GM12878 (cell line): ENCODE results near the gene SLC23A1. TPM values are rescaled to one million over a fixed set of nuclear protein-coding genes. Genes with fewer than 3 reads are reported as not detected.

ENCODE experiments used
- CREB1 ChIP-seq: IDR thresholded peaks from 2 replicates; pipeline ENCODE4 v1.6.1; 2012; ENCODE audit warnings: low read depth, mild to moderate bottlenecking, inconsistent platforms
- GABPA ChIP-seq: IDR thresholded peaks from 2 replicates; pipeline ENCODE4 v1.6.1; 2014; ENCODE audit warnings: antibody characterized with exemption, low read depth, mild to moderate bottlenecking, inconsistent platforms
- HCFC1 ChIP-seq: fragments of 150-350 bp; IDR thresholded peaks from 2 replicates; pipeline ENCODE4 v1.6.1; 2014; ENCODE audit warnings: low read length
- KLF5 ChIP-seq: fragments of 450-650 bp; IDR thresholded peaks from 2 replicates; pipeline ENCODE4 v1.6.1; 2014; ENCODE audit warnings: mild to moderate bottlenecking; ENCODE audit not compliant: partially characterized antibody
- MTA2 ChIP-seq: fragments of 450-650 bp; IDR thresholded peaks from 2 replicates; pipeline ENCODE4 v1.6.1; 2016; ENCODE audit warnings: low read depth, mild to moderate bottlenecking, moderate library complexity
- NFYB ChIP-seq: IDR thresholded peaks from 2 replicates; pipeline ENCODE4 v1.6.1; 2011; ENCODE audit warnings: low read depth, mild to moderate bottlenecking, low read length, improper control_type of control experiment, moderate library complexity; ENCODE audit not compliant: insufficient read depth
- NR2C1 ChIP-seq: fragments of 450-650 bp; IDR thresholded peaks from 2 replicates; pipeline ENCODE4 v1.6.1; 2017; ENCODE audit warnings: antibody characterized with exemption, mild to moderate bottlenecking, moderate library complexity
- TBL1XR1 ChIP-seq: IDR thresholded peaks from 2 replicates; pipeline ENCODE4 v1.6.1; 2012; ENCODE audit warnings: low read depth, low read length, improper control_type of control experiment
- TCF12 ChIP-seq: IDR thresholded peaks from 2 replicates; pipeline ENCODE4 v1.6.1; 2011; ENCODE audit warnings: low read depth, mild to moderate bottlenecking, low read length
- TCF3 ChIP-seq: IDR thresholded peaks from 2 replicates; pipeline ENCODE4 v1.6.1; 2012; ENCODE audit warnings: low read depth, mild to moderate bottlenecking, low read length, borderline replicate concordance; ENCODE audit not compliant: insufficient read depth
- ZBED1 ChIP-seq: IDR thresholded peaks from 2 replicates; pipeline ENCODE4 v1.6.1; 2016; ENCODE audit warnings: borderline replicate concordance
- ZNF384 ChIP-seq: IDR thresholded peaks from 2 replicates; pipeline ENCODE4 v1.6.1; 2012; ENCODE audit warnings: low read depth, mild to moderate bottlenecking, low read length, improper control_type of control experiment, borderline replicate concordance
- polyA plus RNA-seq, 11 experiments: library from polyadenylated mRNA; depleted of rRNA in 4 of 11; unstranded in 6 of 11; stranded (reverse) in 5 of 11; fragments of >200 nt; fragmentation: Nextera tagmentation in 4 of 11; fragmentation: Illumina TruSeq in 1 of 11; extraction: Ambion mirVana in 4 of 11; extraction: Trizol in 1 of 11; gene quantifications; 1 replicate in 1 of 11; 2 replicates in 10 of 11; pipeline versions ENCODE4 v1.2.1 to v1.2.3, GENCODE V29; 2011 to 2016; ENCODE audit warnings: inconsistent platforms in 2 of 11, missing spikeins in 2 of 11, low read depth in 1 of 11
- total RNA-seq, 4 experiments: library from RNA; depleted of rRNA in 3 of 4; stranded (reverse); fragments of >200 nt in 3 of 4; fragmentation: Illumina TruSeq in 1 of 4; extraction: Trizol in 1 of 4; gene quantifications; 2 replicates each; pipeline versions ENCODE4 v1.2.1 to v1.2.3, GENCODE V29; 2013 to 2021
- TF ChIP-seq, protein P1 (sequence below): IDR thresholded peaks from 2 replicates; pipeline ENCODE4 v1.6.1; 2011; ENCODE audit warnings: mild to moderate bottlenecking, low read depth, low read length, moderate library complexity; ENCODE audit not compliant: insufficient replicate concordance
- TF ChIP-seq, protein P2 (sequence below): fragments of 450-650 bp; IDR thresholded peaks from 2 replicates; pipeline ENCODE4 v1.6.1; 2017; ENCODE audit warnings: mild to moderate bottlenecking, moderate library complexity
- TF ChIP-seq, protein P3 (sequence below): IDR thresholded peaks from 2 replicates; pipeline ENCODE4 v1.6.1; 2011; ENCODE audit warnings: borderline replicate concordance, low read depth, mild to moderate bottlenecking, moderate library complexity, low read length; ENCODE audit not compliant: insufficient read depth, poor library complexity, severe bottlenecking
- TF ChIP-seq, protein P4 (sequence below): IDR thresholded peaks from 2 replicates; pipeline ENCODE4 v1.6.1; 2012; ENCODE audit warnings: low read depth, low read length, improper control_type of control experiment
- TF ChIP-seq, protein P5 (sequence below): fragments of 450-650 bp; IDR thresholded peaks from 2 replicates; pipeline ENCODE4 v1.6.1; 2017; ENCODE audit warnings: low read depth, mild to moderate bottlenecking, moderate library complexity
- TF ChIP-seq, protein P6 (sequence below): fragments of 450-650 bp; IDR thresholded peaks from 2 replicates; pipeline ENCODE4 v1.6.1; 2017; ENCODE audit warnings: mild to moderate bottlenecking, low read depth, inconsistent platforms; ENCODE audit not compliant: poor library complexity, severe bottlenecking

The SLC23A1 gene
- total and polyA plus RNA-seq, 10 of the 15 experiments (the other 5 are each of a cell fraction or from before 2014, with no cell fraction given): 0.35 to 4.7 (median 1.6) TPM

DNA sequence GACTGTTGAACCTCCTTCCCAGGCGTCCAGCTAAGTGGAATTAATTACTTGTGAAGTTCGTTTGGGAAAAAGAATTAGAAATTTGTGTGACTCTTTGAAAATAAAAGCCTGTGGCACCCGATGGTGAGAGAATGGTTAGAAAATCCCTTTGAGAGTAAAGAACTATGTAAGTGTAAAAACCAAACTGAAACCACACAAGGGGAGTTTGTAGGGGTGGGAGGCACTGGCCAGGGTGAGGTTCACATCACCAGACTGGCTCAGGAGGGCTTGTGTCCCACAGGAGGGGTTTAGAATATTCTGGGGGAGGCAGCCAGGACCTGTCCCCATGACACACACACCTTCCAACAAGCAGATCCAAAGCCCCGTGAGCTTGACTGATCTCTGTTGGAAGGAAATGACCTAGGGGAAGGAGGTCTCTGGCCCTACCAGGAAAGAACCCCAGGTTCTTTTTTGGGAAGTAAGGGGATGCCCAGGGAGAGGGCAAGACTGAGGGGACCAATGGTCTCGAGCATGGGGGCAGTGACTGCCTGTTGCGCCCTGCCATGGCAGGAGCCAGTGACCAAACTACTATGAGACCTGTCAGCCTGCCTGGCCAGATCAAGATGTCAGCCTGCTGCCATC lies 16.5 kb upstream of the SLC23A1 start (continued):
- no peak for TF ChIP-seq TCF3
- TF ChIP-seq, protein P1, sequence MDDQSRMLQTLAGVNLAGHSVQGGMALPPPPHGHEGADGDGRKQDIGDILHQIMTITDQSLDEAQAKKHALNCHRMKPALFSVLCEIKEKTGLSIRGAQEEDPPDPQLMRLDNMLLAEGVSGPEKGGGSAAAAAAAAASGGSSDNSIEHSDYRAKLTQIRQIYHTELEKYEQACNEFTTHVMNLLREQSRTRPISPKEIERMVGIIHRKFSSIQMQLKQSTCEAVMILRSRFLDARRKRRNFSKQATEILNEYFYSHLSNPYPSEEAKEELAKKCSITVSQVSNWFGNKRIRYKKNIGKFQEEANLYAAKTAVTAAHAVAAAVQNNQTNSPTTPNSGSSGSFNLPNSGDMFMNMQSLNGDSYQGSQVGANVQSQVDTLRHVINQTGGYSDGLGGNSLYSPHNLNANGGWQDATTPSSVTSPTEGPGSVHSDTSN: no peak
- TF ChIP-seq MTA2: peak; percentile 75
- no peak for TF ChIP-seq NFYB
- TF ChIP-seq, protein P2, sequence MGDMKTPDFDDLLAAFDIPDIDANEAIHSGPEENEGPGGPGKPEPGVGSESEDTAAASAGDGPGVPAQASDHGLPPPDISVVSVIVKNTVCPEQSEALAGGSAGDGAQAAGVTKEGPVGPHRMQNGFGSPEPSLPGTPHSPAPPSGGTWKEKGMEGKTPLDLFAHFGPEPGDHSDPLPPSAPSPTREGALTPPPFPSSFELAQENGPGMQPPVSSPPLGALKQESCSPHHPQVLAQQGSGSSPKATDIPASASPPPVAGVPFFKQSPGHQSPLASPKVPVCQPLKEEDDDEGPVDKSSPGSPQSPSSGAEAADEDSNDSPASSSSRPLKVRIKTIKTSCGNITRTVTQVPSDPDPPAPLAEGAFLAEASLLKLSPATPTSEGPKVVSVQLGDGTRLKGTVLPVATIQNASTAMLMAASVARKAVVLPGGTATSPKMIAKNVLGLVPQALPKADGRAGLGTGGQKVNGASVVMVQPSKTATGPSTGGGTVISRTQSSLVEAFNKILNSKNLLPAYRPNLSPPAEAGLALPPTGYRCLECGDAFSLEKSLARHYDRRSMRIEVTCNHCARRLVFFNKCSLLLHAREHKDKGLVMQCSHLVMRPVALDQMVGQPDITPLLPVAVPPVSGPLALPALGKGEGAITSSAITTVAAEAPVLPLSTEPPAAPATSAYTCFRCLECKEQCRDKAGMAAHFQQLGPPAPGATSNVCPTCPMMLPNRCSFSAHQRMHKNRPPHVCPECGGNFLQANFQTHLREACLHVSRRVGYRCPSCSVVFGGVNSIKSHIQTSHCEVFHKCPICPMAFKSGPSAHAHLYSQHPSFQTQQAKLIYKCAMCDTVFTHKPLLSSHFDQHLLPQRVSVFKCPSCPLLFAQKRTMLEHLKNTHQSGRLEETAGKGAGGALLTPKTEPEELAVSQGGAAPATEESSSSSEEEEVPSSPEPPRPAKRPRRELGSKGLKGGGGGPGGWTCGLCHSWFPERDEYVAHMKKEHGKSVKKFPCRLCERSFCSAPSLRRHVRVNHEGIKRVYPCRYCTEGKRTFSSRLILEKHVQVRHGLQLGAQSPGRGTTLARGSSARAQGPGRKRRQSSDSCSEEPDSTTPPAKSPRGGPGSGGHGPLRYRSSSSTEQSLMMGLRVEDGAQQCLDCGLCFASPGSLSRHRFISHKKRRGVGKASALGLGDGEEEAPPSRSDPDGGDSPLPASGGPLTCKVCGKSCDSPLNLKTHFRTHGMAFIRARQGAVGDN: peak; percentile 90
- TF ChIP-seq NR2C1: no peak
- TF ChIP-seq KLF5: no peak
- no peak for TF ChIP-seq ZNF384
- TF ChIP-seq, protein P3, sequence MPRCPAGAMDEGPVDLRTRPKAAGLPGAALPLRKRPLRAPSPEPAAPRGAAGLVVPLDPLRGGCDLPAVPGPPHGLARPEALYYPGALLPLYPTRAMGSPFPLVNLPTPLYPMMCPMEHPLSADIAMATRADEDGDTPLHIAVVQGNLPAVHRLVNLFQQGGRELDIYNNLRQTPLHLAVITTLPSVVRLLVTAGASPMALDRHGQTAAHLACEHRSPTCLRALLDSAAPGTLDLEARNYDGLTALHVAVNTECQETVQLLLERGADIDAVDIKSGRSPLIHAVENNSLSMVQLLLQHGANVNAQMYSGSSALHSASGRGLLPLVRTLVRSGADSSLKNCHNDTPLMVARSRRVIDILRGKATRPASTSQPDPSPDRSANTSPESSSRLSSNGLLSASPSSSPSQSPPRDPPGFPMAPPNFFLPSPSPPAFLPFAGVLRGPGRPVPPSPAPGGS: peak; percentile 61
- no peak for TF ChIP-seq CREB1
- TF ChIP-seq HCFC1: 0 out of 2 replicates have a peak, but pooled peaks have one; percentile 5
- no peak for TF ChIP-seq GABPA
- TF ChIP-seq, protein P4, sequence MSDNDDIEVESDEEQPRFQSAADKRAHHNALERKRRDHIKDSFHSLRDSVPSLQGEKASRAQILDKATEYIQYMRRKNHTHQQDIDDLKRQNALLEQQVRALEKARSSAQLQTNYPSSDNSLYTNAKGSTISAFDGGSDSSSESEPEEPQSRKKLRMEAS: no peak
- TF ChIP-seq, protein P5, sequence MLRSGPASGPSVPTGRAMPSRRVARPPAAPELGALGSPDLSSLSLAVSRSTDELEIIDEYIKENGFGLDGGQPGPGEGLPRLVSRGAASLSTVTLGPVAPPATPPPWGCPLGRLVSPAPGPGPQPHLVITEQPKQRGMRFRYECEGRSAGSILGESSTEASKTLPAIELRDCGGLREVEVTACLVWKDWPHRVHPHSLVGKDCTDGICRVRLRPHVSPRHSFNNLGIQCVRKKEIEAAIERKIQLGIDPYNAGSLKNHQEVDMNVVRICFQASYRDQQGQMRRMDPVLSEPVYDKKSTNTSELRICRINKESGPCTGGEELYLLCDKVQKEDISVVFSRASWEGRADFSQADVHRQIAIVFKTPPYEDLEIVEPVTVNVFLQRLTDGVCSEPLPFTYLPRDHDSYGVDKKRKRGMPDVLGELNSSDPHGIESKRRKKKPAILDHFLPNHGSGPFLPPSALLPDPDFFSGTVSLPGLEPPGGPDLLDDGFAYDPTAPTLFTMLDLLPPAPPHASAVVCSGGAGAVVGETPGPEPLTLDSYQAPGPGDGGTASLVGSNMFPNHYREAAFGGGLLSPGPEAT: peak; percentile 92
- peak; percentile 49; the same call in 1 of the 2 replicates for TF ChIP-seq ZBED1
- peak; percentile 73; the same call in 1 of the 2 replicates for TF ChIP-seq TCF12
- no peak for TF ChIP-seq TBL1XR1
- TF ChIP-seq, protein P6, sequence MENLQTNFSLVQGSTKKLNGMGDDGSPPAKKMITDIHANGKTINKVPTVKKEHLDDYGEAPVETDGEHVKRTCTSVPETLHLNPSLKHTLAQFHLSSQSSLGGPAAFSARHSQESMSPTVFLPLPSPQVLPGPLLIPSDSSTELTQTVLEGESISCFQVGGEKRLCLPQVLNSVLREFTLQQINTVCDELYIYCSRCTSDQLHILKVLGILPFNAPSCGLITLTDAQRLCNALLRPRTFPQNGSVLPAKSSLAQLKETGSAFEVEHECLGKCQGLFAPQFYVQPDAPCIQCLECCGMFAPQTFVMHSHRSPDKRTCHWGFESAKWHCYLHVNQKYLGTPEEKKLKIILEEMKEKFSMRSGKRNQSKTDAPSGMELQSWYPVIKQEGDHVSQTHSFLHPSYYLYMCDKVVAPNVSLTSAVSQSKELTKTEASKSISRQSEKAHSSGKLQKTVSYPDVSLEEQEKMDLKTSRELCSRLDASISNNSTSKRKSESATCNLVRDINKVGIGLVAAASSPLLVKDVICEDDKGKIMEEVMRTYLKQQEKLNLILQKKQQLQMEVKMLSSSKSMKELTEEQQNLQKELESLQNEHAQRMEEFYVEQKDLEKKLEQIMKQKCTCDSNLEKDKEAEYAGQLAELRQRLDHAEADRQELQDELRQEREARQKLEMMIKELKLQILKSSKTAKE: peak; percentile 85
